ENCODE measurements around the gene ANKS1B.
"Not testable (repeated sequence)": the region's sequence is repeated elsewhere in the genome, so short reads cannot be mapped to it uniquely, and the experiment has no call there.

The ANKS1B gene

DNA sequence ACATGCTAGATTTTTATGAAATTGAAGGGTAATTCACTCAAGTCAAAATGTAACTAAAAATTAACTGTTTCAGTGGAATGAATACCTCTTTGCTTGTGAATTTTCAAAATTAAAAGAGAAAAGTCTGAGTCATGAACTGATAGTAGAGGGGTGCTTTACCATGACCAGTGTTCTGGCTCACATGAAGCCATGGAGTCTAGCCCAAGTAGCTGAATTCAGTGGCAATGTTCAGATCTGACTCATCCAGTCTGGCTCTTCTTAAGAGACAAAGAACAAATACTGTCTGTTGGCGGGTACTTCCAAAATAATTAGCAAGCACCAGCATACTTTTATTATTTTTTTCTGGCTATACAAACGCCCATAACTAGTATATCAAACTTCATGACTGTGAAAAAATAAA lies 703.5 kb downstream of the ANKS1B start:
- DNase-seq (ENCODE audit: low read depth in 1 of 2, low spot score in 1 of 2) = no peak
- TF ChIP-seq JUND (IDR thresholded peaks at IDR 0.05; ENCODE audit: low read depth) = no peak
- in situ Hi-C loops (cut with HindIII; ENCODE audit: low pct_unique_long_range_greater_than_20kb, low sequenced_read_pairs) = no loop called here

DNA sequence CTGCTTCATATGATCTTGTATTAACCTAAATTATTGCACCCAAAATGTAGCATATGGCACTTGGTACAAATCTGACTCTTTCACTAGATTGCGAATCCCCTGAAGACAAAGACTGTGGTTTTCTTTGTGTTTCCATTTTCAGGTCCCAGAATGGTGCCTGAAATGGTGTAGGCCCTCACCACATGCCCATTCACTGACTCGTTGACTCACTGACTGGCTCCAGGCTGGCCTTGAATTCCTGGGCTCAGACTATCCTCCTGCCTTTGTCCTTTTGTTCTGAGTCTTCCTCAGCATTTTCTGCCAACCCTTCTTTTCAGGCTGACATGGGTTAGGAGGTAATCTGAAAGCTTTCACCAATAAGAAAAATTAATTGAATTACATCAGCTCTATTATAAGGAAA lies 705.8 kb downstream of the ANKS1B start:
- no peak for DNase-seq (ENCODE audit: low read depth in 1 of 2, low spot score in 1 of 2)
- no peak for TF ChIP-seq JUND (IDR thresholded peaks at IDR 0.05; ENCODE audit: low read depth)
- in situ Hi-C loops (cut with HindIII; ENCODE audit: low pct_unique_long_range_greater_than_20kb, low sequenced_read_pairs) = no loop called here

DNA sequence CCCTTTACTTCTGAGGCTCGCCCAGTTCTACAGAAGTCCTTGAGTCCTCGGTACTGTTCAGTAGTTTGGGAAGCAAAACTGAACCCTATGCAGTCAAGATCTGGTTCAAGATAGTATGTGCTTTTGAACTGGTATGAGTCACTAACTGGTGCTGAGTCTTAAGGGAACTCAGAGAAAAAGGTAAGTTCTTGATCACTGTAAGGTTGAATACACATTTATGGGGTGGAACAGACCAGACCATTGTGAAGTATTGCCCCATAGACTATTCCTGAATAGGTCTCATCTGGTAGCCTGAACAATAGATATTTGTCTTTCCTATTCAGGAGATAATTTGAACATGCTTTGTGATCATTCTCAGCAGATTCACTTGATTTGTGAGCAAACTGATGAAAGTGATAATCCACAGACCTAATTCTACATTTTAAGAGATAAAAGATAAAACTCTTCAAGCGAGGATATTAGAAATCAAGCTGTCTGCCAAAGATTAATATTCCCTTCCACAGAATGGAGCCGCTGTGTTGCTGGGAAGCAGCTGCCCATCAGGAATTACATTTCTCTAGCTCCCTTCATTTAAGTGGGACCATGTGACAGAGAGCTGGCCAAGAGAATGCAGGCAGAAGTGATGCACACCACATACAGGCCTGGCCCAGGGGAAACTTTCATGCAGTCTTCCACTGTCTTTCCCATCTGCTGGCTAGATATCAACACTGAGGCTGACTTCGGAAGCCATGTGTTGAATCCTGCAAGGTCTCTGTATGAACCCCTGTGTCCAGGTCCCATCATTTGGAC lies 707.0 kb downstream of the ANKS1B start:
- no peak for TF ChIP-seq JUND (IDR thresholded peaks at IDR 0.05; ENCODE audit: low read depth)
- in situ Hi-C loops (cut with HindIII; ENCODE audit: low pct_unique_long_range_greater_than_20kb, low sequenced_read_pairs) = no loop called here
- DNase-seq (ENCODE audit: low read depth in 1 of 2, low spot score in 1 of 2) = no peak

DNA sequence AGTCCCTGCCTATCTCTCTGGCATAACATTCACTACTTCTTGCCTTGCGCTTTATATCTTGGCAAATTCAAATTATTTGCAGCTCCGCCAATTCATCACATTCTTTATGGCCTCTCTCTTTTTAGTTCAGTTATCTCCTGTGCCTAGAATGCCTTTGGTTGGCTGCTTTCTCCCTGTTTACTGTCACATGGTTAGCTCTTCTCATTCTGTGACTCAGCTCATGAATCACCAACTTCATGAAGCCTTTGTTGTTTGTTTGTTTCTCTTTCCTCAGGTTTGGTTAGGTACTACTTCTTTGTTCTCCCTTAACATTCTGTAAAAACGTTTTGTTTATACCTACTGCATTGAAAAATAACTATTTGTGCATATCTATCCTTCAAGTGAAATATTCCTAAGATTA lies 713.7 kb downstream of the ANKS1B start:
- TF ChIP-seq JUND (IDR thresholded peaks at IDR 0.05; ENCODE audit: low read depth) = no peak
- DNase-seq (ENCODE audit: low read depth in 1 of 2, low spot score in 1 of 2) = no peak
- in situ Hi-C loops (cut with HindIII; ENCODE audit: low pct_unique_long_range_greater_than_20kb, low sequenced_read_pairs) = no loop called here

DNA sequence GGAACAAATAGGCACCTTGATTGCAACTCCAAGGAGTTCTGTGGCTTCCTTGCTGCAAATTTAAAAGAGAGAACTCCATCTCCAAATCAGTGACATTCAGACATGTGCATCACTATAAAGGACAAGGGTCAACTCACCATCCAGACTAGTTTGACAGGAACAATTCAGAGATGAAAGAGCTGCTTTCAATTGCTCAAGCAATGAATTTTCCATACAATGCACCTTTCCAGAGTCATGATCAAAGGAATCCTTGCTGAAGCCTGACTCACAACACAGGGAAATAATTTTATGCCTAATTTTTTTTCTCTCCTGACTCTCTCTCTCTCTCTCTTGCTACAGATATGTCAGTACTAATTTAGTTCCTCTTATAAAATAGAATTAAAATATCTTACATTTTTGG lies 717.7 kb downstream of the ANKS1B start:
- in situ Hi-C loops (cut with HindIII; ENCODE audit: low pct_unique_long_range_greater_than_20kb, low sequenced_read_pairs) = no loop called here
- no peak for TF ChIP-seq JUND (IDR thresholded peaks at IDR 0.05; ENCODE audit: low read depth)
- DNase-seq (ENCODE audit: low read depth in 1 of 2, low spot score in 1 of 2) = no peak

DNA sequence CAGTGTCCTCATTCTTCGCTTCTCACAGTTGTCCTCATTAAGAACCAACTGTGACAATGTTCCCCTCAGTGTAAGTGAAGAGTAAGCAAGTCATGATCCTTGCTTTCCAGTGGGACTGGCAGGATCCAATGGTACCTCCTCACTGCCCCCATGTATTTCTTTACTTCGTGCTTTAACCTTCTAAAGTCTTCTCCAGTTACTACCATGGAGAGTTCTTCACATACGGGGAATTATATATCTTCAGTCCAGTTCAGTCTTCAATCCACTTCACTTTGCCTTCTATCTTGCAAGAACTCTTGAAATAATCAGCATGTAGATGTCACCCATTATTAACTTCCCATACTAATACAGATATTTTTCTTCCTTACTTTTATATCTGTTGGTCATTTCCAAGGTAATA lies 719.1 kb downstream of the ANKS1B start:
- TF ChIP-seq JUND (IDR thresholded peaks at IDR 0.05; ENCODE audit: low read depth) = no peak
- in situ Hi-C loops (cut with HindIII; ENCODE audit: low pct_unique_long_range_greater_than_20kb, low sequenced_read_pairs) = no loop called here
- no peak for DNase-seq (ENCODE audit: low read depth in 1 of 2, low spot score in 1 of 2)

DNA sequence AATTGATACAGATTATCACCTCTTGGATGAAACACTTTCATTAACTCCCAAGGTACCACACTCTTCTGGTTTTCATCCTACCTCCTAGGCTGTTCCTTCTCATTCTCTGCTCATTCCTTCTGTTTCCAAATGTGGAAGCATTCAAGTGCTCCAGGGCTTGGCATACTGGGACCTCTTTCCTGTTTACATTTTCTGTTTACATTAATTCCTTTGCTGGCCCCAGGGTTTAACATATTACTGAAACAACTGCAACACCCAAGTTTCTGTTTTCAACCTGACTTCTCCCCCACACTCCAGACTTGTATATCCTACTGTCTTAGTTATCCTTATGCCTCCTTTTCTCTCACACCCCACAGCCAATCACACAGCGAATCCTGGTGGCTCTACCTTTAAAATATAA lies 723.5 kb downstream of the ANKS1B start:
- DNase-seq (ENCODE audit: low read depth in 1 of 2, low spot score in 1 of 2) = peak; percentile 17 to 74
- TF ChIP-seq JUND (IDR thresholded peaks at IDR 0.05; ENCODE audit: low read depth) = no peak
- in situ Hi-C loops (cut with HindIII; ENCODE audit: low pct_unique_long_range_greater_than_20kb, low sequenced_read_pairs) = no loop called here

DNA sequence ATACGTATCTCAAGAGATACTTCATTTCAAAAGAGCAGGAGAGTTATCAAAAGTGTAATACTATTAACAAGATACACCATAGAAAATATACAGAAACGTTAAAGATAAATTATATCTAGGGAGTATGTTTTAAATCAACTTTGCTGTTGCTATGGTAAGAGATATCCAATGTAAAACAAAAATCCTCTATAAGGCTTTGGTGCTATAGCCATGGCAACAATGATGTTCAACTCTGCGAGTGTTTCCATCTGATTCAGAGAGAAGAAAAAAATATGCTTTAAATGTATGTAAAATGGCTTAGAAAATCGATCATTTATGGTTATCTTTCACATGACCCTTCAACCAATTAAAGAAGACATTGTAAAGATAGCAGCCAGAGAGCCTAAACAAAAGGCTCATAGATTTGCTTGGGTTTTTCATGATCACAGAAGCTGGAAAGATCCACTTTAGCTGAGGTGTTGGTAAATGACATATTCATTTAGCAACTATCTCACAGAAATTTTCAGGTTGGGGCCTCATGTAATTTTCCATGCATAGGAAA lies 724.2 kb downstream of the ANKS1B start:
- TF ChIP-seq JUND (IDR thresholded peaks at IDR 0.05; ENCODE audit: low read depth) = no peak
- in situ Hi-C loops (cut with HindIII; ENCODE audit: low pct_unique_long_range_greater_than_20kb, low sequenced_read_pairs) = no loop called here
- no peak for DNase-seq (ENCODE audit: low read depth in 1 of 2, low spot score in 1 of 2)

DNA sequence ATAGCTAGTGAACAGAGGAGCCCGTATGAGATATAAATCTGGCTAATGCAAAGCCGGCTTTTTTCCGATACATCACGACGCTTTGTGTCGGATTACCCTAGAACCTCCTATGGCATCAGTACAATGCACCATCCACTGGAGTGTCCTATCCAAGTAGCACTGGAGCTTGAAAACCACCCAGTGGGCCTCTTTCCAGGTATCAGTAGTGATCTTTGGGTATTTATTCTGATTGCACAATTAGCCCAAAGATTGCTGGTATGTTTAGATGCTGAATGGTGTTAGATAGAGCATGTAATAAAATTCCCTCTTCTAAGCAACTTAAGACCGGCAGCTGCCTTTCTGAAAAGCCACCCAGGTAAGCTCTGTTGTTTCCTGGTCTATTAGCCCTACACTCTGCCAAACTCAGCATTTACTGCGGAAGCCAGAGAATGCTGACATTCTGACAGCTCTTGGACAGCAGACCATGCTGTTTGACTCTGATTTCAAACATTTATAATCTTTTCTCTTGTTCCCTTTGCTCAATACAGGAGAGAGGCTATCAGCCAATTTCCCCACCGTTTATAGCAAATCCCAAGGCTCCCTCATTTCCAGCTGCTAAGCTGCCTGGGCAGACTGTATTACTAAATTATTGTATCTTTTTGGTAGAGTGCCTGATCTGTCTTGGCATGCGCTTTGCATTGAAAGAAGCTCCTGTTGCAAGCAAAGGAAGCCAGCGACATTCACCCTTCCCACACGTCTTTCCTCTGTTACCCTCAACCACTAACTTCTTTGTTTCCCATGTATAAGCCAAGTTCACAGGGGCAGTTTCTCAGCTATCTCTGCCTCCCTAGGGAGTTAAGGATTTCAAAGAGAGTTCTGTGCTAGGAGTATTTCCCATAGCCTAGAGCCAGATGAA lies 725.4 kb downstream of the ANKS1B start:
- TF ChIP-seq JUND (IDR thresholded peaks at IDR 0.05; ENCODE audit: low read depth) = no peak
- in situ Hi-C loops (cut with HindIII; ENCODE audit: low pct_unique_long_range_greater_than_20kb, low sequenced_read_pairs) = no loop called here
- no peak for DNase-seq (ENCODE audit: low read depth in 1 of 2, low spot score in 1 of 2)

DNA sequence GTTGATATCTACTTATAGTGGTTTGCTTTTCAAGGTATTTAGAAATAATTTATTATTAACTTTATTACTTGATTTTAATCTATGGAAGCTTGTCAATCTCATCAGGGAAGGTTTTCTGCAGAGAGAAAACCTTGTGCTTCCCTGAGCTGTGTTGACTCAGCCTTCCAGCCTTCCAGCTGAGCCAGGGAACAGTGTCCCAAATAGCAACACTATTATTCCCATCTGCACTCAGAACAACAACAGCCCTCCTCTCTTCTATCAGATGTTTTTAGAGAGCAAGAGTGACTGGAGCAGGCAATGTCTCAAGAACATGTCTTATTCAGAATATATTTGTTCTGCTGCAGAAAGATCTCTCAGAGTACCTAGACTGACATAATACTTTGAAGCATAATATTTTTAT lies 727.1 kb downstream of the ANKS1B start:
- in situ Hi-C loops (cut with HindIII; ENCODE audit: low pct_unique_long_range_greater_than_20kb, low sequenced_read_pairs) = no loop called here
- DNase-seq (ENCODE audit: low read depth in 1 of 2, low spot score in 1 of 2) = no peak
- no peak for TF ChIP-seq JUND (IDR thresholded peaks at IDR 0.05; ENCODE audit: low read depth)

DNA sequence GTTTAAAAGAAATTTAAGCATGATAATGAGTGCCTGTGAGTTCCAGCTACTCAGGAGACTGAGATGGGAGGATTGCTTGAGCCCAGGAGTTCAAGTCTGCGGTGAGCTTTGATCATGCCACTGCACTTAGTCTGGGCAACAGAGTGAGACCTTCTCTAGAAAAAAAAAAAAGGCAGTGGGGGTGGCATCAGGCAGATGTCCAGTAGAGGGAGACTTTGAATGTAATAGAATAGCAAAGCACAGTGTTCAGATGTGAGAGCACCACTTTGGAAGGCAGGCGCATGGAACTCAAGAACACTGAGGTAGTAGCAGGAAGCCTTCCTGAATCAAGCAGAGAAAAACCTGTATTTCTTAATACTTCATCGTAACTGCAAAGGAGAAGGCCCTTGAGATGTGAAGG lies 731.7 kb downstream of the ANKS1B start:
- no peak for TF ChIP-seq JUND (IDR thresholded peaks at IDR 0.05; ENCODE audit: low read depth)
- in situ Hi-C loops (cut with HindIII; ENCODE audit: low pct_unique_long_range_greater_than_20kb, low sequenced_read_pairs) = no loop called here
- DNase-seq (ENCODE audit: low read depth in 1 of 2, low spot score in 1 of 2) = peak in 1 of 2 experiments; percentile 67

DNA sequence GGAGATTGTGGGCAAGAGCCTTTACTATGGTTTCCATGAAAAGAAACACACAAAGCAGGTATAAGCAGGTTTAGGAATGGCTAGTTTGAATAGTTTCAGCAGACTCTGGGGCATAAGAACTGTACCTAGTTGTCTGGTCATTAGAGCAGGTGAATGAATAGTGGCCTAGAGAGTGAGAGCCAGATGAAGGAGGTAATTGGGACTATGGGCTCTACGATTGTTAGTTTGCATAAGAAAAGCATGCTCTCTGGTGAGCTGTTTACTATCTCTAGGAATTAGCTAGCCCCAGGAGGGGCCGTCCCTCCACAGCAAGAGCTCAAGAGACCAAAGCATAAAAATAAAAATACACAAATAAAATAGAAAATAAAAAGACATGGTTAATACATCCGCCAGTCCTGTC lies 734.6 kb downstream of the ANKS1B start:
- no peak for DNase-seq (ENCODE audit: low read depth in 1 of 2, low spot score in 1 of 2)
- in situ Hi-C loops (cut with HindIII; ENCODE audit: low pct_unique_long_range_greater_than_20kb, low sequenced_read_pairs) = no loop called here
- TF ChIP-seq JUND (IDR thresholded peaks at IDR 0.05; ENCODE audit: low read depth) = no peak

DNA sequence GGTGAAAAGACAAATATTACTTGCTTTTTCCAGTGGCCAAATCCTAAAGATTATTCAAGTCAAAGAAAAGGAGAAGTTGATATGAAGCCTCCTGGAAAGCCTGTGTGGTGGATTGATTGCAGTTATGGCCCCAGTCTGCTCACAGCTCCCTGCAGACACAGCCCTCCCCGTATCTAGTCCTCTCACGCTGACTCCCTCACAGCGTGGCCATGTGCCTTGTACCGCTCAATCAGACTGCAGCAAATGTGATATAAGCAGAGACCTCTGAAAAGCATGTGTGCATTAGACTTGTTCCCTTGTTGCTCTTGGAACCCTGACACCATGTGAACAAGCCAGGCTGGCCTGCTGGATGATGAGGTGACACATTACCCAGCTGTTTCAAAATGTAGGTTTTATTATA lies 735.2 kb downstream of the ANKS1B start:
- no peak for TF ChIP-seq JUND (IDR thresholded peaks at IDR 0.05; ENCODE audit: low read depth)
- in situ Hi-C loops (cut with HindIII; ENCODE audit: low pct_unique_long_range_greater_than_20kb, low sequenced_read_pairs) = no loop called here
- DNase-seq (ENCODE audit: low read depth in 1 of 2, low spot score in 1 of 2) = no peak

DNA sequence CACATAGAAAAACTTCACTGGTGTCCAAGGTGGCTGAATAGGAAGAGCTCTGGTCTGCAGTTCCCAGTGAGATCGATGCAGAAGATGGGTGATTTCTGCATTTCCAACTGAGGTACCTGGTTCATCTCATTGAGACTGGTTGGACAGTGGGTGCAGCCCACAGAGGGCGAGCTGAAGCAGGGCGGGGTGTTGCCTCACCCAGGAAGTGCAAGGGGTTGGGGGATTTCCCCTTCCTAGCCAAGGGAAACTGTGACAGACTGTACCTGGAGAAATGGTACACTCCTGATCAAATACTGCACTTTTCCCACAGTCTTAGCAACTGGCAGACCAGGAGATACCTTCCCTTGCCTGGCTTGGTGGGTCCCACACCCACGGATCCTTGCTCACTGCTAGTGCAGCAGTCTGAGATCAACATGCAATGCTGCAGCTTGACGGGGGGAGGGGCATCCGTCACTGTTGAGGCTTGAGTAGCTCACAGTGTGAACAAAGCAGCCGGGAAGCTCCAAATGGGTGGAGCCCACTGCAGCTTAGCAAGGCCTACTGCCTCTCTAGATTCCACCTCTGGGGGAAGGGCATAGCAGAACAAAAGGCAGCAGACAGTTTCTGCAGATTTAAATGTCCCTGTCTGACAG lies 746.7 kb downstream of the ANKS1B start:
- DNase-seq (ENCODE audit: low read depth in 1 of 2, low spot score in 1 of 2) = peak in 1 of 2 experiments; percentile 26
- in situ Hi-C loops (cut with HindIII; ENCODE audit: low pct_unique_long_range_greater_than_20kb, low sequenced_read_pairs) = not testable (repeated sequence)
